ENCODE measurements around the gene SPRR2A.

GRCh38 chr1:153032677-153033308 is 24.5 kb downstream of the SPRR2A start:
- TF ChIP-seq POLR2A (IDR thresholded peaks at IDR 0.05; ENCODE audit: low read length) (no peak), GATA1 (IDR thresholded peaks at IDR 0.05; ENCODE audit: low read depth, low read length) (no peak)

Measured in erythroblast (primary cell).